ENCODE data around the gene TGFBRAP1.
"Not testable (repeated sequence)": the region's sequence is repeated elsewhere in the genome, so short reads cannot be mapped to it uniquely, and the experiment has no call there.

TGFBRAP1 gene

DNA sequence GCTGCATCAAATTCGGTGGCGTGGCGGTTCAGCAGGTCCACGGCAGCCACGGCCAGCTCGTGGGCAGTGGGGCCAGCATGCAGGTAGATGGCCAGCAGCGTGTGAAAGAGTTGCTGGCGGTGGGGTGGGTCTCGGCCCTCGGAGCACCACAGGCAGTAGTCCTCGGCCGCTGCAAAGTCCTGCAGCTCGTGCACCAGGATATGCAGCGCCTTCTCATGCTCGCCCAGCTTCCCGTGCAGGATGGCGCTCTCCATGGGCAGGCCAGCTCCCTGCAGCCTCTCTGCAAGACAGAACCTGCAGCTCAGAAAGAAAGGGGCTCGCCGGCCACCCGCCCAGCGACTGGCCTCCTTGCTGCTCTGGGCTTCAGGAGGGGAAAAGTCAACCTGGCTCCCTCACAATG is 60.1 kb downstream of the TGFBRAP1 start:
- no peak for DNase-seq

DNA sequence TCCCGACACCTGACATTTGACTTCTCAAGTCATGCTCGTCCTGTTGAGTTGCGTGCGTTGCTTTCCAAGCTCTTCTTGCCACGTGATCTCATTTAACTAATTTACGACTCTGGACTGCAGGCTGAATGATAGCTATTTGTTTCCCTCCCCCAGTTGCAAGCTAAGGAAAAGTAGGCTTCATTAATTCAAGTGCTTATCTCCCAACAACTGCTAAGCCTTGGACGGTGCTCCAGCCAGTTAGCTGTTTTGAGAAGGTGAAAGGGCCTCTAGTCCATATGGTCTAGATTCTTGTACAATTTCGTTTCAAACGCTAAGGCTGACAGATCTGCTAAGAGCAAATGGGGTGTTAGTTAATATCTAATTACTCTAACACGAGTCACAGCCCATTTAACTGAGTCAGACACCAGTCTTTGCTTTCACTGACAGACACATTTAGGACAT is 66.9 kb downstream of the TGFBRAP1 start:
- DNase-seq = no peak

DNA sequence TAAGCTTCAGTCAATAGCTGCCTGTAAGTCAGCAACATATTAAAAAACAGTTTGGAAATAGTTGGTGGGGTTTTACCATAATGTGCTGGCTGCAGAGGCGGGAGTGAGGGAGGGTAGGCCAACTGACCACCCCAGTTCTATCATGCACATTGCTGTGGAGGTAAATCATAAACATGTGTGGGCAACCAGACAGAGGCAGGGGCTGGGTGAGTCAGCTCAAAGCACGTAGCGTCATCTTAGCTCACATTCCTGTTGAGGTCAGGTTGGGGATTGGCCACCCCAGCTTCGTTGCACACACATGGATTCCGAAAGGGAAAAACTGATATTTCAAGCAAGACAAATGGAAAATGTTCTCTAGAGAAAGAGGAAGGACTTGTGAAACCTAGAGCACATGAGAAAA is 68.5 kb downstream of the TGFBRAP1 start:
- no peak for DNase-seq

DNA sequence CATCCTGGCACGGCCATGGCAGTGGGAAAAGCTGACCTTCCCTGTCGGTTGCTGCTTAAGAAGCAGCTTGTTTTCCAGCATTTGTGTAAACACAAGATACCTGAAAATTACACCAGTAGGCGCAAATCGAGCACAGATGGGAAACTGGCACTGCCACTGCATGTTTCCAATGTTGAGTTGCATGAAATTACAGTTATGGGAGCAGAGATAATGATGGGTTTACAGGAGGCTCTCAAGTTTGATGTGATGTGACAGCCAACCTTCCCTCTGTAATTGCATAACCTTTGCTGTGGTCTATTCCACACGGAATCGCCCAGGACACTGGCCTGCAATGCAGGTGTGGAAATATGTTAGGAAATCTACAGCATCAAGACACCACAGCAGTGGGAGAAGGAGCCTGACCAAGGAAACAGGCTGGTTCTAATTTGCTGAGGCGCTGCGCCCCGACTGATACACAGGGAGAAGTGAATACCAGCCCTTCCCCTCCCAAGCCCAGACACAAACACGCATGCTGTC is 70.6 kb downstream of the TGFBRAP1 start:
- no peak for DNase-seq

DNA sequence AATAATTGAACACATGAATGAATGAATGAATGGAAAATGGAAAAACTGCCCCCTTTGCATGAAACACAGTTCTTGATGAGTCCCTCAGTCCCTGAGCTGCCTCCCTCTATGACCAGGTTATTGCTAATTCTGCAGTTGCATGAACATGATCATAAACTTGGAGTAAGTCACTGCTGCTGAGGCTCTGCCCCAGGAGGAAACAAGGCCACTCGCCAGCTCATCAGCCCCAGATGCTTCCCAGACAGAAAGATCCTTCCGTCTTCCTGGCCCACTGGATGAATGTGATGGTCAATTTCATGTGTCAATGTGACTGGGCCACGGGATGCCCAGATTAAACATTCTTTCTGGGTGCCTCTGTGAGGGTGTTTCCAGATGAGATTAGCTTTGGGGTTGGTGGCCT is 71.6 kb downstream of the TGFBRAP1 start:
- DNase-seq = no peak

DNA sequence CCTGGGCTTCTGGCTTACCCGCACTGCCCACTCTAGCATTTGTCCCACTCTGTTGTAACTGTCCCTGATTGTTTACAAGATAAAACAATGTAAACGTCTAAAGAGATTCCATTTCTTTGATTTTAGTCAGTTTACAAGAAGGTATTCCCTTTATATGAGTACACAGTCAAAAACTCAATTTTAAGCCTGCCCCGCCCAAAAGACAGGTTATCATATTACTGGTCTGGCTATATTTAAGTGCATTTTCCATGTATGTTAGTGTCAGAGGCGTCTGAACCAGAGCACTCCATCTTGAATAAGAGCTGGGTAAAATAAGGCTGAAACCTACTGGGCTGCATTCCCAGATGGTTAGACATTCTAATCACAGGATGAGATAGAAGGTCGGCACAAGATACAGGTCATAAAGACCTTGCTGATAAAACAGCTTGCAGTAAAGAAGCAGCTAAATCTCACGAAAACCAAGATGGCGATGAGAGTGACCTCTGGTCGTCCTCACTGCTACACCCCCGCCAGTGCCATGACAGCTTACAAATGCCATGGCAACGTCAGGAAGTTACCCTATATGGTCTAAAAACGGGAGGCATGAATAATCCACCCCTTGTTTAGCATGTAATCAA is 73.0 kb downstream of the TGFBRAP1 start:
- no peak for DNase-seq

DNA sequence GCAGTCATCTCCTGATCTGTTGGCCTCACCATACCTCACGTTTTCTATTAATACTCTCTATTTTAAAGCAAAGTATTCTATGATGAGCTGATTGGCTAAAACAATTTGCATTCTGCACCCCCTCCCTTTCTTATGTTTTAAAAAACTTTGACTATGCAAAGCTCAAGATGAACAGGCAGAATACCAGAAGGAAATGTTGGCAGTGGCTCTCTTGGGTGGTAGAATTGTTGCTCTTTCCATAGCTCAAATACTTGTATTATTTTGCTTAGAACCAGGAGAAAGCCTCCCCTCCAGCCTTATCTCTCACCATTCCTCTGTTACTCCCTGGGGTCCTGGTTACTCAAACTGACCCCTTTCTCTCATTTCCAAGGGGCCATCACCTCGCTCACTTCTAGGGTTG is 73.6 kb downstream of the TGFBRAP1 start:
- DNase-seq = no peak

DNA sequence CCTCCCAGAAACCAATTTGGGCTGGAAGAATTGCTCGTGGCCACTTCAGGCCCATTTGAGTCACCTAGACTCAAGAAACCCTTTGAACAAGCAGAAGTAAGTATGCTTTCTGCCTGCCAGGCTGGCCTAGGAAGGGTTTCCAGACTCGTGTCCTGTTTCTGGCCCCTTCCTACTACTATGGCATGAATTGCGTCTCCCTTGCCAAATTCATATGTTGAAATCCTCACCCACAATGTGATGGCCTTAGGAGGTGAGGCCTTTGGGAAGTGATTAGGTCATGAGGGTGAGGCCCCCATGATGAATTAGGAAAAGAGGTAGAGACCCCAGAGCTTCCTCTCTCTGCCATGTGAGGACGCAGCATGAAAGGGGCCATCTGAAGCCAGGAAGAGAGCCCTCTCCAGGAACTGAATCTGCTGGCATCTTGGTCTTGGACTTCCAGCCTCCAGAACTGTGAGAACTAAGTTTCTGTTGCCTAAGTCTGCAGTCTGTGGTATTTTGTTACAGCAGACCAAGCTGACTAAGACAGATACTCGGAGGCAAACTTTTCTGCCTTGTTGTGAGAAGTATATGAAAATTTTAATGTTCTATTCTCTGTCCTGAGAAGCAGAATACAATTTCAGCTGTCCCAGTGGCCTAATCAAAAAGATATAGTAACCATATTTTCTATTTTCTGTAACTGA is 74.9 kb downstream of the TGFBRAP1 start:
- DNase-seq = no peak

DNA sequence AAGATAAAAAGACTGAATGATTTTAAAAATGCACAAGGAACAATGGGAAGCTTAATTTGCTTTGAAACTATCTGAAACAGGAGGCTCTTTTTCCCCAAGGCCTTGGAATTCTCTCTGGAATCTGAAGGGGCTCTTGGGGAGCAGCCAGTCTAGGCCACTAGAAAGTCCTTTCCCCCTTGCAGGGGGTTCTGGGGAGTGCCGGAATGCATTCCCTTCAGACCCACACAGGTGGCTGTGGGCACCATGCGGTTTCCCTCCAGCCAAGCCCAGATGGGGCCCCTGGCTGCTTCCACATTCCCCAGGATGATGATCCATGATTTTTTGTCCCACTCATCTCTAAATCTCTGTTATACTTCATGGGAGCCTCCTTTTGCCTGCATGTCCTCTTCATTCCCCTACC is 77.3 kb downstream of the TGFBRAP1 start:
- DNase-seq = no peak

DNA sequence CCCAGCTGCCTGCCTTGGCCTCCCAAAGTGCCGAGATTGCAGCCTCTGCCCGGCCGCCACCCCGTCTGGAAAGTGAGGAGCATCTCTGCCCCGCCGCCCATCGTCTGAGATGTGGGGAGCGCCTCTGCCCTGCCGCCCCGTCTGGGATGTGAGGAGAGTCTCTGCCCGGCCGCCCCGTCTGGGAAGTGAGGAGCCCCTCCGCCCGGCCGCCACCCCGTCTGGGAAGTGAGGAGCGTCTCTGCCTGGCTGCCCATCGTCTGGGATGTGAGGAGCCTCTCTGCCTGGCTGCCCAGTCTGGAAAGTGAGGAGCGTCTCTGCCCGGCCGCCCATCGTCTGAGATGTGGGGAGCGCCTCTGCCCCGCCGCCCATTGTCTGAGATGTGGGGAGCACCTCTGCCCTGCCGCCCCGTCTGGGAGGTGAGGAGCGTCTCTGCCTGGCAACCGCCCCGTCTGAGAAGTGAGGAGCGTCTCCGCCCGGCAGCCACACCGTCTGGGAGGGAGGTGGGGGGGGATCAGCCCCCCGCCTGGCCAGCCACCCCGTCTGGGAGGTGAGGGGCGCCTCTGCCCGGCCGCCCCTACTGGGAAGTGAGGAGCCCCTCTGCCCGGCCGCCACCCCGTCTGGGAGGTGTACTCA is 78.4 kb downstream of the TGFBRAP1 start:
- DNase-seq = not testable (repeated sequence)

DNA sequence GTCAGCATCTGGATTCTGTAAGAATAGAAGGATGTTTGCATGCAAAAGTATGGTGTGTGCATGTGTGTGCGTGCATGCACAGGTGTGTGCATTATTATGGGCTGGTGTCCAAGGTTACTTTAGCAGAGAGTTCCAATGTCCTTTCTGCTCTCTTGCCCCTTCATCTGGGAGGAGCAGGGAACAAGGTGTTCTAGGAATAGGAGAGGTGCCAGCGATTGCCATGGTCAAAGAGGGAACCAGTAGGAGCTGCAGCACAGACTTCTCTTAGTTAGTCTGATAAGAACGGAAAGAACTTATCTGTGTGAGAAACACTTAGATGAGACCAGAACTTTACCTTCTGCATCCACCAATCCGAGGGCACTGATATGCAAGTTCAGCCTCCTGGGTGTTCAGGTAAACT is 79.6 kb downstream of the TGFBRAP1 start:
- no peak for DNase-seq

DNA sequence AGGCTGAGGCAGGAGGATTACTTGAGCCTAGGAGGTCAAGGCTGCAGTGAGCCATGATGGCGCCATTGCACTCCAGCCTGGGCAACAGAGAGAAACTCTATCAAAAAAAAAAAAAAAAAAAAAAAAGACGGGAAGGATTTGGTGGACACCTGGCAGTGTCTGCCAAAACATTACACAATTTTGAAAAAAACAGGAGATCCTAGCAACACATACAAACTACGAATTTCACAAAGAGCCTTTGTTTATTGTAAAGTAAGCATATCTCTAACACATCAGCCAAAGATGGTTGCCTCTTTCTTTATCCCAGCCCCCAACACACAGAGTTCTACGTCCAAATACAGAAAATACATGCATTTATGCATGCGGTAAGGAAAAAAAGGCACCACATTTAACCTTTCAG is 80.4 kb downstream of the TGFBRAP1 start:
- DNase-seq = no peak

DNA sequence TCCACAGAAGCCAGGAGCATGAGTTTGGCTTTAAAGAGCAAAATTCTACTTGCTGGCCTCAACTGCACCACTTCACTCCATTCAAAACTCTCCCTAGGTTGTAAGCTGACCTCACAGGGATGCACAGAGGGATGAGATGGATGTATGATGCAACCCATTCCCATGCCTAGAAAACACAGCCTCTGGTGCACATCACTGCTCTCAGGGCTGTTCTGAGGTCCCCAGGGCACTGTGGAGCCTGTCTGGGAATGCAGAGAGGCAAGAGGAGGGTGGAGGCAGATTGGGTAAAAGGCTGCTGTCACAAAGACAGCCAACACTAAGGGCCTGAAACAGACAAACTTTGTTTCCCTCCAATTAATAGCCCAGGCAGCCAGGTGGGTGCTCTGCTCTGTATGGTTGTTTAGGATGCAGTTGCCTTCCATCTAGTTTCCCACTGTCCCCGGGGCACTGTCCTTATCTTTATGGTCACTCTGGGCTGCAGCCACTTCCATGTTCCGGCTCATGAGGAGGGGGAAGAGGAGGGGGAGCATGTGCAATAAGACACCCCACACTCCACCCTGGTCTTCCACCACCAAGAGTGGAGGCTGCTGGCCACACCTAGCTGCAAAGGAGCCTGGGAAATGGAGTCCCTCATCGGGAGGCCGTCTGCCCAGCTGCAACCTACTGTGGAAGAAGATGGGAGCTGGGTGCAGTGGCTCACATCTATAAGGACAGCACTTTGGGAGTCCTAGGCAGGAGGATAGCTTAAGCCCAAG is 81.0 kb downstream of the TGFBRAP1 start:
- no peak for DNase-seq

DNA sequence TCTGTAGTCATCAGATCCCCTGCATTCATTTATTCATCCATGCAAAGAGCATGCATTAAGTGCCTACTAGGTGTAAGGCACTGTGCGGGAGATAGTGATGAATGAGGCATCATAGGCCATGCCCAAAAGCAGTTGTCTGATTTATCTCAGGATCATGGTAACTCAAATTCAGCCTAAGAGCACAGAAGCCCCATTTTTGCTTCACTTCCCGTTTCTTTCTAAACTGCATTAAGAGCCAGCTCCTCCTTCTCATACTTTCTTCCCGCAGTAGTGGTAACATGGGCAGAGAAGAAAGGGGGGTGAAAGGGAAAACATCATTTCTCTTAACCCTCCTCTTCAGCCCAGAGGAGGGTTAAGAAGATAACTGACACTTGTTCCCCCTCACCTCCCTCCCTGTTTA is 85.1 kb downstream of the TGFBRAP1 start:
- no peak for DNase-seq

DNA sequence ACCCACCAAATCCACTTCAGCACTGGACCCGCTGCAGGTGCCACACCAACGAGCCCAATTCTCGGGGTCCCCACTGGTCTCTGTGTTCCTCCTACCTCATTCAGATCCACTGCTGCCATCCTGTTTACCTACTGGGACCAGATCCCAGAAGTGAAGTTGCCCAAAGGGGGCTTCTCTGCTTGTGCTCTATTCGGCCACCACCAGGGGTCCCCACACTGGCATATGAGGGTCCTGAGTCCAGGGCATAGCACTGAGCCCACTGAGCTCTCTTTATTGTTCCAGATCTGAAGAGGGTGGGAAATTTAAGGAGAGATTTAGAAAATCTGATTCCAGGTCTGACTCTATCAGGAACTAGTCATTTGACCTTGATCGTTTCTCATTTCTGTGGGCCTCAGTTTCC is 85.6 kb downstream of the TGFBRAP1 start:
- no peak for DNase-seq

DNA sequence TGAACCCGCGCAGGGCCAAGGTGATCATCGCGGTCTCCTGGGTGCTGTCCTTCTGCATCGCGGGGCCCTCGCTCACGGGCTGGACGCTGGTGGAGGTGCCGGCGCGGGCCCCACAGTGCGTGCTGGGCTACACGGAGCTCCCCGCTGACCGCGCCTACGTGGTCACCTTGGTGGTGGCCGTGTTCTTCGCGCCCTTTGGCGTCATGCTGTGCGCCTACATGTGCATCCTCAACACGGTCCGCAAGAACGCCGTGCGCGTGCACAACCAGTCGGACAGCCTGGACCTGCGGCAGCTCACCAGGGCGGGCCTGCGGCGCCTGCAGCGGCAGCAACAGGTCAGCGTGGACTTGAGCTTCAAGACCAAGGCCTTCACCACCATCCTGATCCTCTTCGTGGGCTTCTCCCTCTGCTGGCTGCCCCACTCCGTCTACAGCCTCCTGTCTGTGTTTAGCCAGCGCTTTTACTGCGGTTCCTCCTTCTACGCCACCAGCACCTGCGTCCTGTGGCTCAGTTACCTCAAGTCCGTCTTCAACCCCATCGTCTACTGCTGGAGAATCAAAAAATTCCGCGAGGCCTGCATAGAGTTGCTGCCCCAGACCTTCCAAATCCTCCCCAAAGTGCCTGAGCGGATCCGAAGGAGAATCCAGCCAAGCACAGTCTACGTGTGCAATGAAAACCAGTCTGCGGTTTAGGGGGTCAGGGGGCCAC is 87.1 kb downstream of the TGFBRAP1 start:
- DNase-seq = no peak

DNA sequence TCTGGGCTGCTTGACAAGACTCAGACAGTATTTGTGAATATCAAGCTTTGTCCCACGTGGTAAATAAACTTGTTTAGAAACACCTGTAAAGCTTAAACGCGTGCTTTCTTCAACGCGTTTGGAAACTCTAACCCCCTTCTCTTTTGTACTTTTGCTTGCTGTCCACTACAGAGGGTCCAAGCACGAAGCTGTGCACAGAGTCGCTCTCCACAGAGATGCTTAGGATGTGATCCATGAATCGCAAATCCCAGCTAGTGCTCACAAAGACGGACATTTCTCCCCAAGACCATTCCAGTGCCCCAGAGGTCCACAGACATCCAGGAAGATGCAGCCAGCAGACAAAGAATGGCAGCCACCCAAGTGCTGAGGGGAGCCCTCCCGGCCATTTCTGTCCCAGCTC is 88.1 kb downstream of the TGFBRAP1 start, which contains the start of gene GPR45:
TSS of gene GPR45 (plus strand) at position 301 of the 400 bp plus-strand sequence. CDS start 116 bp downstream, outside the sequence.
- DNase-seq = no peak

DNA sequence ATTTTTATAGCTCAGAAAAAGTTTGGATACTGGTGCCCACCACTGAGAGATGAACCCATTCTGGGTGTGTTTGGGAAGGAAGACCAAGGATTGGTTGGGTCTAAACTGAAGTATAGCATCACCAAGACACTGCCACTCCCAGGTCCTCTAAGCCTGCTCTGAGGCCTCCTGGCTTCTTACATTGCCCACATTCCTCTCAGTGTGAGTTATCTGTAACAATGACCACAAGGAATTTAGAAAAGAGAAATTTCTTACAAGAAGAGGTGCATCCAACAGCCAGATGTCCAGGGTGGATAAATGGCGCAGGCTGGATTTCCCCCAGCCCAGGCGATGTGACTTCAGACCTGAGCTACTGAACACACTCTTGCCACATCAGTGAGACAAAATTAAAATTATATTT is 89.6 kb downstream of the TGFBRAP1 start:
- no peak for DNase-seq

DNA sequence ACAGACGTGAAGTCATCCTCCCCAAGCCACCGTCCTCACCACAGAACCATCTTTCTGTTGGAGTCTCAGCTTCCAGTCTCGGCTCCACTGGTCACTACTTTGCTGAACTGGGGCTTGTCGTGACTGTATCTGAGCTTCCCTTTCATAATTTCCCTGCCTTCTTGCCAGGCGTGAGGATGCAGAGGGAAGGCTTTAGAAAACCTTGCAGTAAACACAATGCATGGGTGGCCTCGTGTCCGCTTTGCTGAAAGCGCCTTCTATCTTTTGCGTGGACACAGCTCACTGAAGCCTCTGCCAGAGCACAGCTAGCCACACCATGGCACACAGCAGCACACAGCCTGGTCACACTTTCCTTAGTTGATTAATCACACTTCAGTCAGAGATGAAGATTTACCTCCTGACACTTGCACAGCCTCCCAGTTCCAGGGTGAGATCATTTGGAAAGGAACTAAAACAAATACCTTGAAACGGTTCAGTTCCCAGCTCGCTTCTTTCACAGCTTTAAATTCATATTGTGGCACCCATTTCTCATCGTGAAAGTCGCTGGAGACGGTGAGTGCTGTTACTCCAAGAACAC is 90.8 kb downstream of the TGFBRAP1 start:
- DNase-seq = no peak

DNA sequence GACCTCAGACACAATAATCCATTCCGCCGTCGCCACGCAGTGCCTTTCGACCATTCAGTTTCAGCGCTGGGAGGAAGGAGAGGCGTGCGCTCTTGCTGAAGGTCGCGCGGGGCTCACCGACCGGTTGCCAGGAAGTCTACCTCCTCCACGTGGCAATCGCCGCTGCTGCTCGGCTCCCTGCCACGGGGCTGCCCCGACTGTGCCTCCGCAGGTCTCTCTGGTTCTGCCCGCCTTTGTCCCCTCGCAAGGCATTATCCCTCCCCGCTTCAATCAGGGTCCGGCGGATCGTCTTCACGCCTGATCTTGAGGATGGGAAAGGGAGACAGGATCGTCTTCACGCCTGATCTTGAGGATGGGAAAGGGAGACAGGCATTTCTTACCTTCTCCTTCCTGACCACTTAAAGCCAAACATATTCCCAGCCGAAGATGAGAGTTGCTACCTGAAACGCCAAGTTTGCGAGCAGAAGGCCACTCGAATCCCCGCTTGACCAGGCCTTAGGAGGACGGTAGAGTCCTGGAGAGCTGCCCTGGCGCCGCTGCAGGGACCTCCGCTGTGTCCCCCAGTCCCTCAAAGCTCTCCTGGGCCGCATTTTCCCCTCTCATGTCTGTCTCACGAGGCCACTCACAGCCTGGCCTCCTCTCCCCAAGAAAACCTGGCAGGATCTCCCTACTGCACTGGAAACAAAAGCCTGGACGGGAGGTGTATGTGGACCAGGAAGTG is 92.3 kb downstream of the TGFBRAP1 start:
- no peak for DNase-seq

DNA sequence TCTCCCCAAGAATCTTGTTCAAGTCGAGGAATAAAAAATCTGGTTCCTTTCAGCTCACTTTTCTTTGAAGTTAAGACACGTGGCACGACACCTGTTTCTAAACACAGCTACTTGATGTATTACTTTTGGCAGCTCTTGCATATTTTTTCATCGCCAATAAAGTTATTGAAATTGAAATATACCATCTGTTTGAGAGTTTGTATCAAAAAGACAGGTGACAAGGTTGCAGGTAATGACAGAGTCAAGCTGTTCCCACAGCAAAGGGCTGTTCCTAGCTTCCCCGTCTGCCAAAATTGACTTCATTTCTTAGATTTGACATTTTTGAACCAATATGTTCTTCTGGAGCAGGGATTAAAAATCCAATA is 93.5 kb downstream of the TGFBRAP1 start:
- no peak for DNase-seq
